ENCODE measurements around the gene MAN1B1.
"Not testable (repeated sequence)": the region's sequence is repeated elsewhere in the genome, so short reads cannot be mapped to it uniquely, and the experiment has no call there.

The MAN1B1 gene

DNA sequence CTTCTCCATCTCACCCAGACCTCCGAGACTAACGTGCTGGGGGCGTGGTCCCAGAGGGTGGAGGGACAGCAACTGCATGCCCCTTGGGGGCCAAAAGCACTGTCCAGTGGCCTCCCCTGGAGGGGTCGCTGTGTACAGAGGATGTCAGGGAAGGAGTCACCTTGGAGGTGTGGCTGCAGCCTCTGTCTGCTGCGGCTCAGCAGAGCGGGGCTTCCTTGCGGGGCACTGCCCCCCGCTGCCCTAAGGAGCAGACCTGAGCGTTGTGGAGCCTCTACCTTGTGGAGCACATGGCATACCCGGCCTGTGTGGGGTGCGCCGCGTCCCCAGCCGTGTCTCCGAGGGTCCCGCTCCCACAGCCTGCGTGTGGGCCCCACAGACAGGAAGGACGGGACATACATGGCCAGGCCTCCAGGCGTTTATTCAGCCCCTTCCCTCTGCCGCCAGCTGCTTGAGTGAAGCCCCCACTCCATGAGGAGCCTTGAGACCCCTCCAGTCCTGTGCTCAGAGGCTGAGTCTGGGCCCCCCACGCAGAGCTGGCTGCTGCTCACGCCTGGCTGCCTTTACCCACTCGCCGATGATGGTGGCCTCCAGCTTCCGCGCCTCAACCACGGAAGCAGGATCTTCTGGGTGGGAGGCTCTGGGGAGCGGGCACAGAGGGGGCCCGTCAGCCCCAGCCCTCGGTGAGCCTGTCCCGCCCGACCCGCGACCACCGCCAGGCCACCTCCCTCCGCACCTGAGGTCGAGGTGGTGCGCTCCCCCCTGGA, 23.5 kb downstream of the MAN1B1 start:
- DNase-seq: no peak

DNA sequence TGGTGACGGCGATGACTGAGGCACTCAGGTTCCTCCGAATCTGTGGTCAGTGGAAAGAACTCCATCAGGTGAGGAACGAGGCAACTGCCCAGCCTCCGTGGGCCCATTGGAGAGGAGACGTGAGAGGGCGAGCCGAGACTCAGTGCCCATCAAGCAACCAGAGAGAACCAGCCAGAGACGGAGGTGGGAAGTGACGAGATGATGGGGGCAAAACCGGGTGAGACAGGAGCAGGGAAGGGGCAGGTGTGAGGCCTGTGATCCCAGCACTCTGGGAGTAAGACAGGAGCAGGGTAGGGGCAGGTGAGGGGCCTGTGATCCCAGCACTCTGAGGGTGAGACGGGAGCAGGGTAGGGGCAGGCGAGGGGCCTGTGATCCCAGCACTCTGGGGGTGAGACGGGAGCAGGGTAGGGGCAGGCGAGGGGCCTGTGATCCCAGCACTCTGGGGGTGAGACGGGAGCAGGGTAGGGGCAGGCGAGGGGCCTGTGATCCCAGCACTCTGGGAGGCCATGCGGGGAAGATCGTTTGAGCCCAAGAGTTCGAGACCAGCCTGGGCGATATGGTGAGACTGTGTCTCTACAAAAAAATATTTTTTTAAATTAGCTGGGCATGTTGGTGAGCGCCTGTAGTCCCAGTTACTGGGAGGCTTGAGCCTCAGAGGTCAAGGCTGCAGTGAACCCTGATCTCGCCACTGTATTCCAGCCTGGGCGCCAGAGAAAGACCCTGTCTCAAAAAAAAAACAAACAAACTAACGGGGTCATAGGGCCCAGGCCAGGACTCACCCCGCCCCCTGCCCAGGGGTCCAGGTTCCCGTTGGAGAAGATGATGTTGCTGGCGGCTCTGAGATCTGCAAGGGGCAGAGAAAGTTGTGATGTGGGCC, 24.4 kb downstream of the MAN1B1 start:
- no peak for DNase-seq

DNA sequence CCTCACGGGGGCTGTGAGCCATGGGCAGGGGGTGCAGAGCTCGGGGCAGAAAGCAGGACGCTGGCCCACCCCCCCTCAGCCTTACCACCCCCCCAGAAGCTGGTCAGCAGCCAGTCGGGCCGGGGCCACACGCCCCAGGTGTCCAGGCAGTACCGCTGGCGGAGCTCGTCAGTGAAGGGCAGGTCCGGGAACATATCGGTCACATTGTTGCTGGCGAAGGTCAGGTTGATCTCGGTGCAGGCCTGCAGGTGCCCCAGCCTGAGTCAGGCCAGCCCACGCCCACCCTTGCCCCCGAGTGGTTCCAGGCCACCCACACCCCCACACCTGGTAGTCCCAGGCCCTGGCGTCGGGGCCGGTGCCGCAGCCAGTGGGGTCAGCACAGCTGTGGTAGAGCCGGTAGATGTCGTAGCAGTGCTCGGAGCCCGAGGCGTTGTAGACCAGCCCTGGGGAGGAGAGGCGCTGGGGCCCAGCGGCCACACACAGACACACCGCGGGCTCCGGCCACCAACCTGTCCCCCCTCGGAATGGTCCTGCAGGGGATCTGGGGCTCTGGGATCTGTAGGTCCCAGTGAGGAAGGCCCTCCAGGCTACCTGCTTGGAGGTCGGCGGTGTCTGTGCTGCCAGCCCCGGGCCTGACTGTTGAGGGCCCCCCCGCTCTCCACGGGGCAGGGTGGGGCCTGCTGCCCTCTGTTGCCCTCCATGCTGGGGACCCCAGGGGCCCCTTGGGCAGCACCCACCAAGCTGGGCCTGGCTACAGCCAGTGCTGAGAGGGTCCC, 25.2 kb downstream of the MAN1B1 start:
- no peak for DNase-seq

DNA sequence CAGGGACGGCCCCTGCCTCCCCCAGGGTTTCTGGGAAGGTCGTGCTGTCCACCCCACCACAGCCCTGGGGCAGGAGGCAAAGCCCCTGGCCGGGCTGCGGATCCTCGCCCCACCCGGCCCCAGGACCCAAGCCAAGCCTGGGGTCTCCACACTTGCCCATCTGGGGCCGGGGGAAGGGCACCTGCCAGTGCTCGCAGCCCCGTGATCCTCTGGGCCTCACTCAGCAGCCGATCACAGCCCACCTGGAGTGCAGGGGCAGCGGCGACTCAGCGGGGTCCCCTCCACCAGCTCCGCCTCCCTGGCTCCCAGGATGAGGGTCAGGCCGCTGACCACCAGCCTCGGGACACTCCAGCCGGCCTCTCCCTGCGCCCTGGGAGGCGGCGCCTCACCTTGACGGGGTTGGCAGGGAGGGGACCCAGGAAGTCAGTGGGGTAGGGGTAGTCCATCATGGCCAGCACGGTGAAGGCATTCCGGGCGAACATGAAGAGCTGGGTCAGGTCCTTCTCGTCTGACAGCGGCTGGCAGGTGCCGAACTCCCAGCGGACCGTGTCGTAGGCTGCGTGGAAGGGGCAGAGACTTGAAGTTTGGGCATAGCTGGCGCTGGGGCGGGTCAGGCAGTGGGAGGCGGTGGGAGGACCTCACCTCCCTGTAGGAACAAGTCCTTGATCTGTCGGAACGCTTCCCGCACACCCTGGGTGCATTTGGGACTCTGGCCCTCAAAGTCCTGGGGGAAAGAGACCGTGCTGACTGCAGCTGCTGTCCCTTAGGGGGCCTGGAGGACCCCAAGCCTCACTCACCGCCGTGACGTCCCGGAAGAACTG, 26.0 kb downstream of the MAN1B1 start:
- no peak for DNase-seq

DNA sequence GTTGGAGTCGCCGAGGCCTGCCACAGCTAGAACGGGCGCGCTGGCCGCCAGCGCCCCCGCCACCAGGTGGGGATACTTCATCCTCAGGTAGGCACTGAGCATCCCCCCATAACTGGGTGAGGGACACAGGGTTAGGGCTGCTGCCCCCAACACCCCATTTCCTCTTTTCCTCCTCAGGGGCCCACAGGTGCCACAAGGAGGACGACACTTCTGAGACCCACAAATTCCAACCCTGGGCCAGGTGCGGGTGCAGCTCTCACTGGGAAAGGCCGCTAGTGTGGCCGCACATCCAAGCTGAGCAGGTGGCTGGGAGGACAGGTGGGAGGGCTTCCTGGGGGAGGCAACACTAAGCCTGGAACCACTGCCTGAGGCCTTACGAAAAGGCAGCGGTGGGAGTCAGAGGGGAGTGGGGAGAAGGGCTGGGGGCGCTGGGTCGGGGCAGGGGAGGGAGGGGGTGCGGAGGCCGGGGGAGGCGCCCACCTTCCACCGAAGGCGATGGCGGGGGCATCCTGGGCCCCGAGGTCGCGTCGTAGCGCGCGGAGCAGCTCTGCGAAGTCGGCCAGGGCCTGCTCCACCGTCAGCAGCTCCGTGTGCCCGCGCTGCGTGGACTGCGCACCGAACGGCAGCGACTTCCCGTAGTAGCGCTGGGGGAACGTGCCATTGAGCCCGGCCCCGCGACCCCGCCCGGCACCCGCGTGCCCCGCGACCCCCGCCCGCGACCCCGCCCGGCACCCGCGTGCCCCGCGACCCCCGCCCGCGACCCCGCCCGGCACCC, 26.8 kb downstream of the MAN1B1 start:
- no peak for DNase-seq

DNA sequence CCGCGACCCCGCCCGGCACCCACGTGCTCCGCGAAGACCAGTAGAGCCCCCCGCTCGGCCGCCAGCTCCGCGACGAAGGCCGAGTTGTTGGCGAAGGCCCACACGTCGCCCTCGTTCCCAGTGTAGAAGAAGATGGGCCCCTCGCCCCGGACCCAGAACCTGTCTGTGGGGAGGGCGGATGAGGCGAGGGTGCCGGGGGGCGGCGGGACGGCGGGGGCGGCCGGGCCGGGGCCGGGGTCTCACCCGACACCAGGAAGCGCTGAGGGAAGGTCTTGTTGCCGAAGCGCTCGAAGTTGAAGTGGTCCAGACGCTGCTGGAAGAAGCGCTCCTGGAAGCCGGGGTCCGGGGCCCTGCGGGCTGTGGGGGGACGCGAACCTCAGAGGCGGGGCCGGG, 27.4 kb downstream of the MAN1B1 start:
- peak in 1 of 56 donors; percentile 69 for DNase-seq

DNA sequence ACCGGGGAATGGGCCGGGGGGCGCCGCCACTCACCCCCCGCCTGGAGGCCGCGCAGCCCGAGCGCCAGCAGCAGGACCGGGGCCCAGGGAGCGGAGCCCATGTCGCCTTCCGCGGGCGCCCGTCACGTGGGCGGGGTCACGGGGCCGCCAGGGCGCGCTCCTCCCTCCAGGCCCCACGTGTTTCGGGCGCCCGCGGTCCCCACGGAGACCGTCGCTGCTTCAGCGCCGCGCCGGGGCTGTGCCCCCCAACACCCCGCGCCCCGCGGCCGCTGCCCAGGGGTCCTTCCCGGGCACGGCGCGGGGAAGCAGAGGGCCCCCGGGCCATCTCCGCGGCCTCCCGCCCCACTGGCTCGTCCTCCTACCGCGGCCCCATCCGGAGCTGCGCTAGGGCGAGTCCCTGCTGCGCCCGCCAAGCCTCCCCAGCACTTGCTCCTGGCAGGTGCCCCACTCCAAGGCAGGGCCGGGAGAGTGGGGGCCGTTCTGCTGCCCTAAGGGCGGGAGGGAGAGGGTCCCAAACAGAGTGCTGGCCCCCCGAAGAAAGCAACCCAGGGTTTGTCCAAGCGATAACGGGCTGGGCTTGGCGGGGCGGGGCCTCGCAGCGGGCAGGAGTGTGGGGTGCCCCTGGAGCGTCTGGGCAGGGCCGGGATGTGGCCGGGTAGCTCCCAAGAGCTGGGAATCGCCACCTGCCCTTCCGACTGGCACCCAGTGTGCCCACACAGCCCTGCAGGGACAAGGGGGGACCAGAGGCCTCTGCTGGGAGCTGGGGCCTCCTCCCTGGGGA, 28.0 kb downstream of the MAN1B1 start, which contains the start of gene DPP7:
TSS of gene DPP7 (minus strand) at position 121 of the 781 bp plus-strand sequence. CDS start at position 101, 20 bp downstream.
- peak in 53 of 56 donors; percentile 22 to 87 (median 65) for DNase-seq

DNA sequence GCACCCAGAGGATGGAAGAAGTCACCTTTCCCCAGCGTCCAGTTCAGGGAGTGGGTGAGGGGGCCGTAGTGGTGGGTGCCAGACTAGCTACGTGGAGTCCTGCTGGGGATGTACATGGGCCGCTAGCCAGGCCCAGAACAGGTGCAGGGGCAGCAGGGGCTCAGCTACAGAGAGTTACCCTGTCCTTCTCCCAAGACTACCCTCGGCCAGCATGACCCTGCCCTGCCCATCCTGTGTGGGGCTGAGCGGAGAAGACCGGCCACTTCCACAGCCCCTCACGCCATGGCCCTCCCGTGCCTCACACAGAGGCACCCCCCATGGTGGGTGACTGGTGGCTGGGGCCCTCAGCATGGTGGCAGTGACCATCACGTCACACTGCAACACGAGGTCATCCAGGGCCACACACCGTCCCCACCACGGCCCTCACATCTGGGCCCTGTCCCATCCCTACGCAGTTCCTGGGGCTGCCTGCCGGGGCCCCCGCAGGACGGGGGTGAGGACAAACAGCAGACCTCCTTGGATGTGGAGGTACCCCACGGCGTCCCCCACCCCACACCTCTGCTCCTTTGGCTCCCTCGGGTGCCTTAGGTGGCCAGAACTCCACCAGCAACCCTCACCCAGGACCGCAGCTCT, 28.7 kb downstream of the MAN1B1 start:
- DNase-seq: no peak

DNA sequence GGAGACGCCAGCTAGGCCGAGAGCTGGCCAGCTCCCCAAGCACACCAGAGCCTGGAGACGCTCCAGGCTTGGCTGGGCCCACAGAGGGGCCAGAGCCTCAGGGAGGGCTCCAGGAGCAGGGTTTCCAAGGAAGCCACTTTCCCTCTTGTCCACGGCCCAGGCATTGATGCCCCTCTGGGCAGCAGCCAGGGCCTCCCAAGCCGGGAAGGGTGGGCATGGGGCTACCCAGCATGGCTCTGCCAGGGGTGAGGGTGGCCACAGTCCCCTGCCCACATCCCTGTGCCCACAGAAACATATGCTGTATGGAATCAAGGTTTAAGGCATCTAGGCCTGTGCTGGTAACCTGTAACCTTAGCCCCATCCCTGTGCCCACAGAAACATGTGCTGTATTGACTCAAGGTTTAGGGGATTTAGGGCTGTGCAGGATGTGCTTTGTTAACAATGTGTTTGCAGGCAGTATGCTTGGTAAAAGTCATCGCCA, 29.3 kb downstream of the MAN1B1 start:
- peak in 1 of 56 donors; percentile 21 for DNase-seq

DNA sequence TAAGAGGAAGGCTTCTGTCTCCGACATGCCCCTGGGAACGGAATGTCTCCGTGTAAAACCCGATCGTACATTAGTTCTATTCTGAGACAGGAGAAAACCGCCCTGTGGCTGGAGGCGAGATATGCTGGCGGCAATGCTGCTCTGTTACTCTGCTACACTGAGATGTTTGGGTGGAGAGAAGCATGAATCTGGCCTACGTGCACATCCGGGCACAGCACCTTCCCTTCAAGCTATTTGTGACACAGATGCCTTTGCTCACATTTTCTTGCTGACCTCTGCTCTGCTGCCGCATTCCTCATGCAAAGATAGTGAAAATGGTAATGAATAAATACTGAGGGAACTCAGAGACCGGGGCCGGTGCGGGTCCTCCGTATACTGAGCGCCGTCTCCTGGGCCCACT, 29.9 kb downstream of the MAN1B1 start:
- peak in 6 of 56 donors; percentile 13 to 47 (median 38) for DNase-seq

DNA sequence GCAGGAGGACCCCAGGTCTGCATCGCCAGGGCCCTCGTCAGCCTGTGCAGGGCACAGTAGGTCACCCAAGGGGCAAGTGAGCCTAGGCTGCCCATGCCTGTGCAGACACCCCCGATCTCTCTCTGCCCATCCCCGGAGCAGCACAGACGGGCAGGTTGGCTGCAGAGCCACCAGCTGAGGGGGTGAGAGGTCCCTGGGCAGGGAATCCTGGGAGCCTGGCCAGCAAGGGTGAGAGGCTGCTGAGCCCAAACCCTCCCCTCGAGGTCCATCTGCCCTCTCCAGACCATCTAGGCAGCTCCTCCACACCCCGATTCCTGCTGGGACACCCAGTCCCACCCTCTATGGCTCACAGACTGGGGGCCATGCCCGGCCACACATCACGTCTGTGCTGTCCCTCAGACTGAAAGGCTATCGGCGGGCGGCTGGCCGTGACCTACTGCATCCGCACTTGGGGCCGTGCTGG, 30.5 kb downstream of the MAN1B1 start:
- DNase-seq: no peak

DNA sequence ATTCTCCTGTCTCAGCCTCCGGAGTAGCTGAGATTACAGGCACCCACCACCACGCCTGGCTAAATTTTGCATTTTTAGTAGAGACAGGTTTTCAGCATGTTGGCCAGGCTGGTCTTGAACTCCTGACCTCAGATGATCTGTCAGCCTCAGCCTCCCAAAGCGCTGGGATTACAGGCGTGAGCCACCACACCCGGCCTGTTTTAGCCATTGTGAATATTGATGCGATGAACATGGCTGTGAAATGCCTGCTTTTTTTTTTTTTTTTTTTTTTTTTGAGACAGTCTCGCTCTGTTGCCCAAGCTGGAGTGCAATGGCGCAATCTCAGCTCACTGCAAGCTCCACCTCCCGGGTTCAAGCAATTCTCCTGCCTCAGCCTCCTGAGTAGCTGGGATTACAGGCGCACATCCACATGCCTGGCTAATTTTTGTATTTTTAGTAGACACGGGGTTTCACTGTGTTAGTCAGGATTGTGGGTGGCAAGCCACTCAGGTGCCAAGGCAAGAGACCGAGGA, 31.4 kb downstream of the MAN1B1 start:
- not testable (repeated sequence) for DNase-seq

DNA sequence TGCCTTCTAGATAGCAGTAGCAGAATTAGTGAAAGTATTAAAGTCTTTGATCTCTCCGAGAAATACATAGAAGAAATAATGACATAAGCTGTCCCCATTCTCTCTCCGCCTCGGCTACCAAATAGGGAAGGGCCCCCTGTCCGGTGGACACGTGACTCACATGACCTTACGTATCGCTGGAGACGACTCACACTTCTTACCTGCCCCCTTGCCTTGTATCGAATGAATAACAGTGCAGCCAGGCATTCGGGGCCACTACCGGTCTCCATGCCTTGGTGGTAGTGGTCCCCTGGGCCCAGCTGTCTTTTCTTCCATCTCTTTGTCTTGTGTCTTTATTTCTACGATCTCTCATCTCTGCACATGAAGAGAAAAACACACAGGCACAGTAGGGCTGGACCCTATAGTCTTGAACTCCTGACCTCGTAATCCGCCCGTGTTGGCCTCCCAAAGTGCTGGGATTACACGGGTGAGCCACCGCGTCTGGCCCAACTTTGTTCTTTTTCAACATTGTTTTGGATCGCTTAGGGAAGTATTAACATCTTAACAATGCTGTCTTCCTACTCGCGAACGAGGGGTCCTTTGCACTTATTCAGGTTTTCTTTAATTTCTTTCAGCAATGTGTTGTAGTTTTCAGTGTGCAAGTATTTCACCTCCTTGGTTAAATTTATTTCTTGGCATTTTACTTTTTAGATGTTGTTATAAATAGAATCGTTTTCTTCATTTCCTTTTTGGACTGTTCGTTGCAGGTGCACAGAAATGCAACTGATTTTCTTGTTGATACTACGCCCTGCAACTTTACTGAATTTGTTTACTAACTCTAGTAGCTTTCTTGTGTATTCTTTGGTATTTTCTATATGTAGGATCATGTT, 35.4 kb downstream of the MAN1B1 start:
- DNase-seq: not testable (repeated sequence)

DNA sequence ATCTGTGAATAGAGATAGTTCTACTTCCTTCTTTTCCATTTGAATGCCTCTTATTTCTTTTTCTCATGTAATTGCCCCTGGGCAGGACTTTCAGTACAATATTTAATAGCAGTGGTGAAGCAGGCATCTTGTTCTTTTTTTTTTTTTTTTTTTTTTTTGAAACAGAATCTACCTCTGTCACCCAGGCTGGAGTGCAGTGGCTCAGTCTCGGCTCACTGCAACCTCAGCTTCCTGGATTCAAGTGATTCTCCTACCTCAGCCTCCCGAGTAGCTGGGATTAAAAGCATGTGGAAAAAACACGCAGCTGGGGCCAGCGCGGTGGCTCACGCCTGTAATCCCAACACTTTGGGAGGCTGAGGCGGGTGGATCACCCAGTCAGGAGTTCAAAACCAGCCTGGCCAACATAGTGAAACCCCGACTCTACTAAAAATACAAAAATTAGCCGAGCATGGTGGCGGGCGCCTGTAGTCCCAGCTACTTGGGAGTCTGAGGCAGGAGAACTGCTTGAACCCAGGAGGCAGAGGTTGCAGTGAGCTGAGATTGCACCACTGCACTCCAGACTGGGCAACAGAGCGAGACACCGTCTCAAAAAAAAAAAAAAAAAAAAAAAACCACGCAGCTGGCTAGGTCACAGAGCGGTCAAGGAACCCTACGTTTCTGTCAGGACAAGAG, 36.1 kb downstream of the MAN1B1 start:
- not testable (repeated sequence) for DNase-seq

DNA sequence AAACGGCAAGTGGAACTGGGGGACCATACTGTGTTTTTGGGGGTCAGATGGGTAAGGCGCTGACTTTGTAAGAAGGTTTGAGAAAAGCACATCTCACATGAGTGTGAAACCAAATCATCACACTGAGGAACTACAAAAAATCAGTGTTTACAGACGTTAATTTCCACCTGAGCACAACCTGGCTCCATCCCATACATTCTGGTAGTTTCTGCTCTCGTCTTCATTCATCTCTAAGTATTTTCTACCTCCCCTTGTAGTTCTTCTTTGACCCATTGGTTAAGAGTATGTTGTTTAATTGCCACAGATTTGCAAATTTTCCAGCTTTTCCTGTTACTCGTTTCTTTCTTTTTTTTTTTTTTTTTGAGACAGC, 36.7 kb downstream of the MAN1B1 start:
- DNase-seq: no peak

DNA sequence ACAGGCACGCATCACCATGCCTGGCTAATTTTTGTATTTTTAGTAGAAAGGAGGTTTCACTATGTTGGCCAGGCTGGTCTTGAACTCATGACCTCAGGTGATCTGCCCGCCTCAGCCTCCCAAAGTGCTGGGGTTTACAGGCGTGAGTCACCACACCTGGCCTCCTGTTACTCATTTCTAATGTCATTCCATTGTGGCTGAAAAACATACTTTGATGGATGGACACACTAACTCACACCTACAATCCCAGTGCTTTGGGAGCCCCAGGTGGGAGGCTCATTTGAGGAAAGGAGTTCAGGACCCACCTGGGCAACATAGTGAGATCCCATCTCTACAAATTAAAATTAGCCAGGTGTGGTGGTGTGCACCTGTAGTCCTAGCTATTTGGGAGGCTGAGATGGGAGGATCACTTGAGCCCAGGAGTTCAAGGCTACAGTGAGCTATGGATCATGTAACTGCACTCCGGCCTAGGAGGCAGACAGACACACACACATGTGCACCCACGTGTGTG, 37.2 kb downstream of the MAN1B1 start:
- DNase-seq: not testable (repeated sequence)
